Measurements from ENCODE around the gene DEDD2.

DNA sequence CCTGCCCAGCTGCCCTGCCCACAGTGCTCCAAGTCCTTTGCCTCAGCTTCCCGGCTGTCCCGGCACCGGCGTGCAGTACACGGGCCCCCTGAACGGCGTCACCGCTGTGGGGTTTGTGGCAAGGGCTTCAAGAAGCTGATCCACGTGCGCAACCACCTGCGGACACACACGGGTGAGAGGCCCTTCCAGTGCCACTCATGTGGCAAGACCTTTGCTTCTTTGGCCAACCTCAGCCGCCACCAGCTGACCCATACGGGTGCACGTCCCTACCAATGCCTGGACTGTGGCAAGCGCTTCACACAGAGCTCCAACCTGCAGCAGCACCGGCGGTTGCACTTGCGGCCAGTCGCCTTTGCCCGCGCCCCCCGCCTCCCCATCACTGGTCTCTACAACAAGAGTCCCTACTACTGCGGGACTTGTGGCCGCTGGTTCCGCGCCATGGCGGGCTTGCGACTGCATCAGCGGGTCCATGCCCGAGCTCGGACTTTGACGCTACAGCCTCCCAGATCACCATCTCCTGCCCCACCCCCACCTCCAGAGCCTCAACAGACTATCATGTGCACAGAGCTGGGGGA lies 8.3 kb upstream of the DEDD2 start:
- TF ChIP-seq CTCF (IDR thresholded peaks at IDR 0.05; ENCODE audit: low read depth, low read length), result no peak
- TF ChIP-seq MAX (IDR thresholded peaks at IDR 0.05; ENCODE audit: low read depth, low read length), result no peak

Data from NB4 (cell line).